OCI-LY3 (cell line): ENCODE measurements around the gene KIF23.

Source experiments
- H2AFZ ChIP-seq: fragments of 200-600, 300-600 bp; shearing (Covaris generic); 2 replicates; pipeline ENCODE4 v1.6.0; 2014; ENCODE audit warnings: antibody characterized with exemption, low read depth, low read length
- H3K27ac ChIP-seq: fragments of 200-600, 300-600 bp; sonication (generic); 2 replicates; pipeline ENCODE4 v1.5.1; 2014; ENCODE audit warnings: mild to moderate bottlenecking, low read length, moderate library complexity, mixed read lengths
- H3K27me3 ChIP-seq: fragments of 200-600, 300-600 bp; sonication (generic); 2 replicates; pipeline ENCODE4 v1.6.1; 2014; ENCODE audit warnings: low read depth, low read length, mixed read lengths
- H3K36me3 ChIP-seq: fragments of 200-600, 300-600 bp; sonication (generic); replicated peaks from 2 replicates; pipeline ENCODE3; 2014; ENCODE audit warnings: low read depth, low read length, mixed read lengths
- H3K4me1 ChIP-seq: fragments of 300-600, 200-600 bp; sonication (generic); 2 replicates; pipeline ENCODE4 v1.6.1; 2014; ENCODE audit warnings: low read length, mixed read lengths
- H3K4me2 ChIP-seq: fragments of 200-600, 300-600 bp; sonication (generic); 2 replicates; pipeline ENCODE4 v1.6.1; 2014; ENCODE audit warnings: low read length, mixed read lengths
- H3K4me3 ChIP-seq: fragments of 300-600, 200-600 bp; sonication (generic); 2 replicates; pipeline ENCODE4 v1.5.1; 2014; ENCODE audit warnings: antibody characterized with exemption, mild to moderate bottlenecking, low read length, moderate library complexity
- H3K79me2 ChIP-seq: fragments of 300-600, 200-600 bp; shearing (Covaris generic); 2 replicates; pipeline ENCODE4 v1.6.1; 2014; ENCODE audit warnings: mild to moderate bottlenecking, low read length, mixed read lengths
- H3K9ac ChIP-seq: fragments of 300-600, 200-600 bp; shearing (Covaris generic); 2 replicates; pipeline ENCODE4 v1.6.0; 2014; ENCODE audit warnings: mild to moderate bottlenecking, low read length, moderate library complexity
- H3K9me3 ChIP-seq: fragments of 200-600, 300-600 bp; shearing (Covaris generic); 2 replicates; pipeline ENCODE4 v1.6.1; 2014; ENCODE audit warnings: low read length, mixed read lengths; ENCODE audit not compliant: insufficient read depth
- H4K20me1 ChIP-seq: fragments of 200-600, 300-600 bp; sonication (generic); 2 replicates; pipeline ENCODE4 v1.6.1; 2016; ENCODE audit warnings: low read length, mixed read lengths; ENCODE audit not compliant: insufficient read depth
- EZH2phosphoT487 ChIP-seq: fragments of 200-600 bp; shearing (Covaris generic); IDR thresholded peaks from 2 replicates; pipeline ENCODE4 v1.6.1; 2018; ENCODE audit warnings: antibody characterized with exemption, mixed run types, low read depth
- TF ChIP-seq, protein P1 (sequence below): fragments of 200-600, 300-600 bp; sonication (generic); IDR thresholded peaks from 2 replicates; pipeline ENCODE4 v1.5.1; 2014; ENCODE audit warnings: antibody characterized with exemption, low read length, low read depth

Gene KIF23

DNA sequence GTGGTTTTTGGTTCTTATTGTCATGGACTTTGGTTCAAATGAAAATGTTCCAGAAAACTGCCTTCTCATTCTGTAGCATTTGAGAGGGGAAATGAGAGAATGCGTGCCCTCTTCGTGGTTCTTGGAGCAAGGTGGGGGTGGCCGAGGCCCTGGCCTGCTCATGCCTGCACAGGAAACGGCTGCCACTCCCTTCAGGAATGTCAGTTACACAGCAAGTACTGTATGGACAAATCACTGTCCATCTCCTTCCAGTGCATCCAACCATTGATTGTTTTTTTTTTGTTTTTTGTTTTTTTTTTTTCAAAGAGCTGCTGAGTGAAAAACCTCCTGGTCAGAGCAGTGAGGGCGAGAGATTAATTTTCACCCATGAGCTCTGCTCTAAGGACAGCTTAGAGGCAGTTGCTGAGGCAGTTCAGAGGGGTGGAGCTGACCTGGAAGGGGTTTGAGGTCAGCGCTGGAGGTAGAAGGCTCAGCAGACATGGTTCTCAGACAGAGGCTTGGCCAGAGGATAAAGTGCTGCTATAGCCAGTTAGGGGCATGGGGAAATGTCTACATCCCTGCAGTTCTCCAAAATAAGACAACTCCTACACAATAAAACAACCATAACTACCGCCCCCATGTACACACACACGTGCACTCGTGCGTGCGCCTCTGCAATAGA, 20.2 kb upstream of the KIF23 start:
- Histone ChIP-seq H3K27me3 (no peaks in the 10 kb centered on the region), H3K4me3 (peak overlapping the region; percentile 68), H3K4me1 (peaks cover 12% of the 10 kb centered on the region), H4K20me1 (no peaks in the 10 kb centered on the region), H2AFZ (peak overlapping the region; percentile 93), H3K4me2 (peak overlapping the region; percentile 80), H3K9me3 (no peaks in the 10 kb centered on the region), H3K9ac (peak overlapping the region; percentile 38; the same call in 1 of the 2 replicates), H3K27ac (no peak overlapping the region), H3K79me2 (no peaks in the 10 kb centered on the region), H3K36me3 (no peaks in the 10 kb centered on the region)
- no peak for TF ChIP-seq EZH2phosphoT487
- TF ChIP-seq, protein P1, sequence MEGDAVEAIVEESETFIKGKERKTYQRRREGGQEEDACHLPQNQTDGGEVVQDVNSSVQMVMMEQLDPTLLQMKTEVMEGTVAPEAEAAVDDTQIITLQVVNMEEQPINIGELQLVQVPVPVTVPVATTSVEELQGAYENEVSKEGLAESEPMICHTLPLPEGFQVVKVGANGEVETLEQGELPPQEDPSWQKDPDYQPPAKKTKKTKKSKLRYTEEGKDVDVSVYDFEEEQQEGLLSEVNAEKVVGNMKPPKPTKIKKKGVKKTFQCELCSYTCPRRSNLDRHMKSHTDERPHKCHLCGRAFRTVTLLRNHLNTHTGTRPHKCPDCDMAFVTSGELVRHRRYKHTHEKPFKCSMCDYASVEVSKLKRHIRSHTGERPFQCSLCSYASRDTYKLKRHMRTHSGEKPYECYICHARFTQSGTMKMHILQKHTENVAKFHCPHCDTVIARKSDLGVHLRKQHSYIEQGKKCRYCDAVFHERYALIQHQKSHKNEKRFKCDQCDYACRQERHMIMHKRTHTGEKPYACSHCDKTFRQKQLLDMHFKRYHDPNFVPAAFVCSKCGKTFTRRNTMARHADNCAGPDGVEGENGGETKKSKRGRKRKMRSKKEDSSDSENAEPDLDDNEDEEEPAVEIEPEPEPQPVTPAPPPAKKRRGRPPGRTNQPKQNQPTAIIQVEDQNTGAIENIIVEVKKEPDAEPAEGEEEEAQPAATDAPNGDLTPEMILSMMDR = no peak

DNA sequence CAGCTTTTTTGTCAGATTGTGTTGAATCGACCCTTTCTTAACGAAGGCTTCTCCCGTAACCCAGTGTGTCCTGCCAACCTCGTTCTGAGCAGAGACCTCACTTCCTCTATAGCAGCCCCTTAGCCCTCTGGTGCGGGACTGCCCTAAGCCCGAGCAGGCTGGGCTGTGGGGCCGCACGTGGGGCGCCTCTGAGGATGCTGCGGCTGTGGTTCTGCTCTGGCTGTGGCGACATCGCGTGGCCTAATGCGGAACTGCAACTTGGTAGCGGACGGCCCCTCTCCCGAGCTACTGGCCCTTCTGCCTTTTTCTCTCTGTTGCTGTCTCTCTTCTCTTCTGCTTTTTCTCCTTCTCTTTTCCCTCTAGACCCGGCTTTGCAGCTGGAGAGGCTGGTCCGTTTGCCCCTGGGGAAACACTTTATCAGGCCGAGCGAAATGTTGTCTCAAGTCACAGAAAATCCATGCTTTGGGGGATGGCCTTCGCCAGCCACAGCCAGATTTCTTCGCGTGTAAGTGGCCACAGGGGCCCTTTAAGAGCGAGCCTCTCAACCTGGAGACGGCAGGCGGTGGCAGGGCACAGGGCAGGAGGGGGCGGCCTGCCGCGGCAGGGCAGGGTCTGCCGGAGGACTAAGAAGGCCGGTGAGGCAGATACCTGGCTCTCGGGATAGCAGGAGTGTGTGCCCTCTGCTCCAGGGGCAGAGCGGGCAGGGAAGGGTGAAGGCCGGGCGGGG, 19.4 kb upstream of the KIF23 start:
- peak overlapping the region; percentile 93 for H2AFZ ChIP-seq
- H3K4me1 ChIP-seq = peaks cover 12% of the 10 kb centered on the region
- H3K4me2 ChIP-seq = peak overlapping the region; percentile 80
- H3K4me3 ChIP-seq = peak overlapping the region; percentile 68
- H3K9me3 ChIP-seq = no peaks in the 10 kb centered on the region
- H3K79me2 ChIP-seq = no peaks in the 10 kb centered on the region
- no peak overlapping the region for H3K27ac ChIP-seq
- H4K20me1 ChIP-seq = no peaks in the 10 kb centered on the region
- H3K9ac ChIP-seq = peak overlapping the region; percentile 38; the same call in 1 of the 2 replicates
- no peaks in the 10 kb centered on the region for H3K27me3 ChIP-seq
- H3K36me3 ChIP-seq = no peaks in the 10 kb centered on the region
- TF ChIP-seq, protein P1 = peak; percentile 93
- no peak for TF ChIP-seq EZH2phosphoT487

DNA sequence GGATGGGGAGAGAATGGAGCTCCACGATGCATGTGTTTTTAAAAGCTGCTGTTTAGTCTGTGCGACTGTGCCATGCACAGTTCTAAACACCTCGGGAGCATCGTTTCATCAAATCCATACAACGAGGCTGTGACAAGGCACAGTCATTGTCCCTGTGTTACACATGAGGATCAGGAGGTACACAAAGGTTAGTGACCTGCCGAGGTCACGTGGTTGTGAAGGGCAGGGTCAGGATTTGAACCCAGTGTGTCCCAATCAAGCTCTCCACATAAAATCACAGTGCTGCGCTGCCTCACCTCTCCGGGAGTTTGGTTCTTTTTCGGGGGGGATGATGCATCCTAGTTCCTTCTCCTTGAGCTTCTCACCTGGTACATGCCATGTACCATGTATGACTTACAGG, 18.7 kb upstream of the KIF23 start:
- H3K9ac ChIP-seq = no peak overlapping the region
- no peaks in the 10 kb centered on the region for H3K27me3 ChIP-seq
- H3K79me2 ChIP-seq = no peaks in the 10 kb centered on the region
- no peak overlapping the region for H2AFZ ChIP-seq
- no peak overlapping the region for H3K4me2 ChIP-seq
- no peak for TF ChIP-seq EZH2phosphoT487
- TF ChIP-seq, protein P1 = no peak
- H3K27ac ChIP-seq = no peak overlapping the region
- no peaks in the 10 kb centered on the region for H4K20me1 ChIP-seq
- H3K4me1 ChIP-seq = peaks cover 12% of the 10 kb centered on the region
- H3K36me3 ChIP-seq = no peaks in the 10 kb centered on the region
- no peak overlapping the region for H3K4me3 ChIP-seq
- H3K9me3 ChIP-seq = no peaks in the 10 kb centered on the region

DNA sequence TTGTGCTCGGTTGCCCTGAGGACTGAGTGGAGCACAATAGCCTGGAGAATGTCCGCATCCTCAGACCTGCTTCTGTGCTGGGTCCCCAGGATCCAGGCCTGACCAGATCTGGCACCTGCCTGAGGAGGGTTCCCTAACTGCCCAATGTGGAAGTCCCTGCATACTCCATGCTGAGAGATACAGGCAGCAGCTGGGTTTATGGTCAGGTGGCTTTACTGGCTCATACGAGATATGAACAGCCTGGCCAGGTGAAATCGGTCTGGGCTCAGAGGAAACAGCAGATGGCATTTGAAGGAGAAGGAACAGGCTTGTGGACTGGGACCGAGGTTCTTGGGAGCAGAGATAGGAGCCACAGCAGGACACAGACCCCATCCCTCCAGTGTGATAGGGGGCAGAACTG, 18.2 kb upstream of the KIF23 start:
- H3K9ac ChIP-seq = no peak overlapping the region
- H3K4me2 ChIP-seq = no peak overlapping the region
- H3K4me1 ChIP-seq = peaks cover 12% of the 10 kb centered on the region
- no peaks in the 10 kb centered on the region for H3K79me2 ChIP-seq
- TF ChIP-seq, protein P1 = no peak
- no peak for TF ChIP-seq EZH2phosphoT487
- H4K20me1 ChIP-seq = no peaks in the 10 kb centered on the region
- no peak overlapping the region for H3K27ac ChIP-seq
- H2AFZ ChIP-seq = no peak overlapping the region
- no peaks in the 10 kb centered on the region for H3K27me3 ChIP-seq
- H3K36me3 ChIP-seq = no peaks in the 10 kb centered on the region
- no peak overlapping the region for H3K4me3 ChIP-seq
- no peaks in the 10 kb centered on the region for H3K9me3 ChIP-seq
